GM21737 (cell line): Measurements from ENCODE around the gene TXNRD1.
"Not testable (repeated sequence)": the region's sequence is repeated elsewhere in the genome, so short reads cannot be mapped to it uniquely, and the experiment has no call there.

Experiments
- ATAC-seq: cut with Tn5 transposase; IDR thresholded peaks from one replicate; pipeline ENCODE4 v1.9.1; 2021; ENCODE audit warnings: mild to moderate bottlenecking, moderate library complexity; ENCODE audit not compliant: unreplicated experiment

TXNRD1 gene

GRCh38 chr12:104320627-104321024 lies 105.0 kb downstream of the TXNRD1 start:
- no peak for ATAC-seq

DNA sequence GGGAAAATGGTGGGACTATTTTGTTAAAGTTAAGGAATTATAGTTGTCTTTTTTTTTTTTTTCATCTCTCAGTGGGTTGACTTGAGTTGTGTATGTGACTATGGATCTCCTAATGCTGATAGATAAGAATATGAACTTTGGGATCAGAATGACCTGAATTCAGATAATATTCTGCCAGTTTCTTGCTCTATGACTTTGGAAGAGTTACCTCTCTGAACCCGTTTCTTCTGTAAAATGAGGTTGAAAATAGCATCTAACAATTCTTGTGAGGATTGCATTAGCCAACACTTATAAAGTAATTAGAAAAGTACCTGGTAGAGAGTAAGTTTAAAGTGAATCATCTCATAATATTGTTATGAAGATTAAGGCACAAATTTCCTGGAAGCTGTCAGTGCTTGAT lies 106.4 kb downstream of the TXNRD1 start:
- ATAC-seq, result no peak

GRCh38 chr12:104322533-104322932 lies 107.0 kb downstream of the TXNRD1 start:
- ATAC-seq, result not testable (repeated sequence)

GRCh38 chr12:104323899-104324298 lies 108.3 kb downstream of the TXNRD1 start:
- no peak for ATAC-seq

DNA sequence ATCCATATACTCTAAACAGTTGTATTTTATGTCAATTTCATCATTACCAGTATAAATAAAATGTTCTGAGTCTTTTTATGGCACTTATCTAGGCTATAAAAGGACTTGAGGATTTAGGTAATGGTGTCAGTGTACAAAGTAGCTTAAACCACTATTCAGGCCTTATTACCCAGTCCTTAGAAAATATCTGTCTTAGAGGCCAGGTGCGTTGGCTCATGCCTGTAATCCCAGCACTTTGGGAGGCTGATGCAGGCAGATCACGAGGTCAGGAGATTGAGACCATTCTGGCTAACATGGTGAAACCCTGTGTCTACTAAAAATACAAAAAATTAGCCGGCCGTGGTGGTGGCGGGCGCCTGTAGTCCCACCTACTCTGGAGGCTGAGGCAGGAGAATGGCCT lies 112.7 kb downstream of the TXNRD1 start:
- not testable (repeated sequence) for ATAC-seq

DNA sequence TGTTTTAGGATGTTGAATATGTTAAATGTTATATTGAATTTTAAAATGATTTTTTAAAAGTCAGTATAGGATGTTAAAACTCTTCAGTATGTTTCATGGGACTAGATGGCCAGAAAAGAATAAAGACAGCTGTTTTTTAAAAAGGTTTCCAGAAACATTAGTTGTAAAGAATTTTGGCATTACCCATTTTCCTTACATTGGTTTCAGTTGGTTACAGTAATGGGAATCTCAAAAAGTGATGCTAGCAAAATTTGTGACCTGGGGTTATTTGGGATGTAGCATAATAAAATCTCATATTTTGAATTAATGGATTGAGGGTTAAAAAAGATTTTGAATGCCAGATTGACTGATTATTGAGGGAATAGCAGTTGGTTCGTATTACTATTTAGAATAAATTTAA lies 113.2 kb downstream of the TXNRD1 start:
- ATAC-seq, result no peak

- ATAC-seq, result no peak
Observed at GRCh38 chr12:104329707-104330532, 114.3 kb downstream of the TXNRD1 start.

DNA sequence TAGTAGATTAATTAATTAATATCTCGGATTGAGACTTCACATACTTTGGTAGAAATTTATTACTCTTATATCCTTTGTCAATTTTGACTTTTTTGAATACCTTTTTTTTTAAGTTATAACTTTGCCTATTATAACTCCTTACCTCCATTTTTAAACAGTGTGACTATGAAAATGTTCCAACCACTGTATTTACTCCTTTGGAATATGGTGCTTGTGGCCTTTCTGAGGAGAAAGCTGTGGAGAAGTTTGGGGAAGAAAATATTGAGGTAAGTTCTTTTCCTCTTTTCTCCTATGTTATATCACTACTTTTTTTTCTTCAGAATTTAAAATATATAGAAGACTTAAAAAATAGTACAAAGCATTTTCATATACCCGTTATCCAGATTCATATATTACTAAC lies 115.8 kb downstream of the TXNRD1 start:
- ATAC-seq, result no peak

- ATAC-seq, result not testable (repeated sequence)
Observed at GRCh38 chr12:104332273-104332672, 116.7 kb downstream of the TXNRD1 start.

- ATAC-seq, result no peak
Observed at GRCh38 chr12:104333692-104334255, 118.2 kb downstream of the TXNRD1 start.

DNA sequence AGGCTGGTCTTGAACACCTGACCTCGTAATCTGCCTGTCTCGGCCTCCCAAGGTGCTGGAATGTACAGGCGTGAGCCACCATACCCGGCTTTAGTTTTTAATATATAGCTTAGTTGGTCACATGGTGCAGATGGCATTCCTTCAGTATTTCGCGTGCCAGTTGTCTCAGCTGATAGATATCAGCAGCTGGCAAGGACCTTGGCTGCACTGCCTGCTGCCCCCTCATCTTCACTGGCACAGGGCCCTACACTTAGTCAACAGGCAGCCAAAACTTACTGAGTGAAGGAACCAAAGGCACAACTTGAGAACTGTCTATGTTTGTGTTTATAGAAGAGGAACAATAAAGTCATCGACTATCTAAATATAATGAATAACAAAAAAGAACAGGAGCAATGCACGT lies 119.0 kb downstream of the TXNRD1 start:
- no peak for ATAC-seq

DNA sequence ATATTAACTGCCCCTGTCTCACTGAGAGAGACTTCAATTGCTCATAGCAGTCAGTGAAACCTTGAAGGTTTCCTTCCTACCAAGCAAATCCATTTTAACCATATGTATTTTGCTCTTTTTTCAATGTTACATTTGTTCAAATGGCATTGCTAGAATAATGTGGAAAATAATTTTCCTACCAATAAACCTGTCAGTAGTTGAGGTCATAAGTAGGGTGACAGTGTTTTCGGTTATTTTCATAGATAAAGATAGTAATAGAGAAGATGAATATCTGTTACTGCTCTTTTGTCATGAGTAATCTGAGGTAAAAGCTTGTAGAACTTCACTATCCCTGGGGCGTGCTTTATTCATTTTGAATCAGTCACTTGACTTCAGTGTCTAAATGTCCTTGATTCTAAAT lies 120.5 kb downstream of the TXNRD1 start:
- no peak for ATAC-seq

- ATAC-seq, result no peak
Observed at GRCh38 chr12:104337030-104337558, 121.5 kb downstream of the TXNRD1 start.

- ATAC-seq, result no peak
Observed at GRCh38 chr12:104339663-104340062, 124.1 kb downstream of the TXNRD1 start.

DNA sequence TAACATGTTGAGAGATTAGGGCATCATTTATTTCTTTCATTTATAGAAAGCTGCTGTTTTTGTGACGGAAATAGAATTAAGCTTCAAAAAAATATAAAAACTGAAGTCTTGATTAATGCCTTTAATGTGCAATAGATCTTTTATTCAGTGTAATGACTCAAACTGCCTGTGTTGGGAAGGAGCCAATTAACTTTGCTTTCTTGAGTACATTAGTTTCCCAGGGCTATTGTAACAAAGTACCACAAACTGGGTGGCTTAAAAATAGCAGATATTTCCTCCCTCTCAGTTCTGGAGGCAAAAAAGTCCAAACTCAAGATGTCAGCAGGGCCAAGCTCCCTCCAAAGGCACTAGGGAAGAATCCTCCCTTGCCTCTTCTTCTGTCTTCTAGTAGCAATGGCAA lies 124.6 kb downstream of the TXNRD1 start:
- no peak for ATAC-seq

DNA sequence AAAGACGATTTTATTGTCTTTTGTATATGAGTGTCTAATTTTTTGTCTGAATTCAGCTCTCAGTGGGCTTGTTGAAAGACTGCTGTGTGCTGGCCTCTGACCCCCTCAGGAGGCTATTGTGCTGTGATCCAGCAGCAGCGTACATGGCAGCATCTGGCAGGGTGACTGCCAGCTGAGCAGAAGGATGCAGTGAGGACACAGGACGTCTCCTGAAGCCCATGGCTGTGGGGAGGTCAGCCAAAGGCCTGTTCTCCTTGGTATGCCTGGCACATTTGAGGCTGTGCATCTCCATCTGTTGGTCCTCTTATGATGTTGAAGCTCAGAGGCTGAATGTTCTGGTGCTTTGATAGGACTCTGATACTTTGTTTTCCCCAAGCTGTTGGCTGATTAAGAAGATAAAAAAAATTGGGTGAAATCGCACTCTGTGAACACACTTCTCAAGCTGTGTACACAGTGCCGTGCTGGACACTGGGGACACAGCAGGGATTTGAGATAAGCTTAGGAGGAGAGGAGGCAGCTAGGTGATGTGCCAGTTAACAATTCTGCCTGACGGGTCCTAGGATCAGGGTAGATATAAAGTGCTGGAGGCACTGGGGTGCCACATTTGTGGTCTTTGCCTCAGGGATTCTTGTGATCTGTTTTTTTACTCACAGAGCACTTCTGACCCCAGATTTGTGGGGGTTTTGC lies 125.5 kb downstream of the TXNRD1 start:
- no peak for ATAC-seq

GRCh38 chr12:104342147-104342546 lies 126.6 kb downstream of the TXNRD1 start:
- ATAC-seq, result no peak

DNA sequence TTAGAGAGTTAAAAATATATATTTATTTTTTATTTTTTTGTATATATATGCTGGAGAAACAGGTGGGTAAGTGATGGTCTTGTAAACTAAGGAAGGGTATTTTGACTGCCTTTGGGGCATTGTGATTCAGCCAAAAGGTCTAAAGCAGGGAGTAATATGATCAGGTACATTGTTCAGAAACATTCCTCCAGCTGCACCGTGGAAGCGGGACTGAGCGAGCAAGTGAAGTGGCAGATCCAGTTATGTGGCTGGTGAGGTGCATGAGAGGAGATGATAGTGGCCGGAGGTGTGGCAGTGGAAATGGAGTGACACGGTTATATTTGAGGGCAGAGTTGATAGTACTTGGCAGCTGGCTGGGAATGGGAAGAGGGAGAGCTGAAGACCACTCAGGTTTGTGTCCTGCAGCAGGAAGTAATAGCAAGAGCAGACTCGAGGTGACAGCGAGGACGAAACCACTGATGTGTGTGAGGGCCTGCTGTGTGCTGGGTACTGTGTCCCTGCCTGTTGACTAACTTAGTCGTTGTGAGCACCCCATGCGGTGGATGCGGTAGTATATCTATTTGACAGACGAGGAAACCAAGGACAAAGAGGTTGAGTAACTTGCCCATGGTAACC lies 127.2 kb downstream of the TXNRD1 start:
- no peak for ATAC-seq

DNA sequence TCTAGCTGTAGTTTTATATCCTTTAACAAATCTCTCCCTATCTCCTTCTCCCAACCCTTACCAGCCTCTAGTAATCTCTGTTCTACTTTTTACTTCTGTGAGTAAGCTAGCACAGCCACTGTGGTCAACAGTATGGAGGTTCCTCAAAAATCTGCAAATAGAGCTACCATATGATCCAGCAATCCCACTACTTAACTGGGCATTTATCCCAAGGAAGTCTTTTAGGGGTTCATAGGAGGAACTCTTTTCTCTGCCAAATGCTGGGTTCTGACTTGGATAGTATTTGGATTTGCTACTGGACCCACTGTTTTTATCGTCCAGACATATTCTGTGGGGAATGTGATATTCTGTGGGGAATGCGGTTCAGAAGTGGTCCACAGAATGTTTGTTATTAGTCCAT lies 129.1 kb downstream of the TXNRD1 start:
- ATAC-seq, result no peak

- ATAC-seq, result no peak
Observed at GRCh38 chr12:104345234-104346066, 129.9 kb downstream of the TXNRD1 start.
